Endothelial cell of umbilical vein (primary cell): Measurements from ENCODE around the gene KSR1. TPM values are rescaled to one million over a fixed set of nuclear protein-coding genes. Genes with fewer than 3 reads are reported as not detected.

Experiments
- BruUV-seq: library from RNA; stranded (reverse); fragments of 400-500 nt; replicated peaks from 2 replicates; lab custom pipeline; 2021; lab: Mats Ljungman, UMichigan
- CTCF ChIA-PET: fragments of 300-600, 350-600 bp; sonication (Branson Sonifier 250); formaldehyde crosslinking; loops from one replicate; lab custom pipeline; 2021; ENCODE audit warnings: antibody characterized with exemption, inconsistent platforms; lab: Charles Lee
- POLR2A ChIA-PET: fragments of 300-600, 350-600 bp; sonication (Branson Sonifier 250); formaldehyde crosslinking; loops from one replicate; lab custom pipeline; 2021; ENCODE audit warnings: antibody characterized with exemption, inconsistent platforms; lab: Charles Lee
- DNase-seq: peaks from one replicate; pipeline ENCODE4 v3.0.0-alpha.2; 2011; ENCODE audit warnings: low read depth, low spot score
- FAIRE-seq: peaks from 2 replicates; lab custom pipeline; 2011; peaks lifted over from hg19 to GRCh38; lab: Jason Lieb, UNC
- H2AFZ ChIP-seq: 2 replicates; pipeline ENCODE4 v1.6.0; 2012; ENCODE audit warnings: low read depth, low read length, control low read depth, inconsistent platforms
- H3K27ac ChIP-seq: 2 replicates; pipeline ENCODE4 v1.5.1; 2011; ENCODE audit warnings: low read depth, mild to moderate bottlenecking, control low read depth, low read length, moderate library complexity; ENCODE audit not compliant: insufficient read depth
- H3K27me3 ChIP-seq, 2 experiments: 2 replicates each; pipeline versions ENCODE4 v1.6.0 to v1.6.1; 2011; ENCODE audit warnings: low read length in 2 of 2, mixed read lengths in 1 of 2; ENCODE audit not compliant: control insufficient read depth in 2 of 2, insufficient read depth in 2 of 2
- H3K36me3 ChIP-seq, 2 experiments: 2 replicates in 1 of 2; 3 replicates in 1 of 2; pipeline ENCODE4 v1.5.1; 2011; ENCODE audit warnings: low read length in 2 of 2, mild to moderate bottlenecking in 1 of 2, moderate library complexity in 1 of 2; ENCODE audit not compliant: control insufficient read depth in 2 of 2, insufficient read depth in 2 of 2; ENCODE audit errors: extremely low read depth in 1 of 2
- H3K4me1 ChIP-seq: 3 replicates; pipeline ENCODE4 v1.5.1; 2011; ENCODE audit warnings: mild to moderate bottlenecking, low read length; ENCODE audit not compliant: control insufficient read depth, insufficient read depth; ENCODE audit errors: extremely low read depth
- H3K4me2 ChIP-seq: 2 replicates; pipeline ENCODE4 v1.6.1; 2011; ENCODE audit warnings: low read length, control low read depth, mixed read lengths; ENCODE audit not compliant: insufficient read depth
- H3K4me3 ChIP-seq, 3 experiments: fragments of 200-600 bp in 1 of 3; sonication (generic), shearing (Covaris generic) in 1 of 3; replicated peaks in 1 of 3; 2 replicates each; pipeline ENCODE4 v1.5.1; 2011 to 2016; ENCODE audit warnings: control low read depth in 3 of 3, low read length in 3 of 3, mild to moderate bottlenecking in 2 of 3, inconsistent platforms in 1 of 3, low read depth in 1 of 3, moderate library complexity in 1 of 3; ENCODE audit not compliant: insufficient read depth in 1 of 3
- H3K79me2 ChIP-seq: 2 replicates; pipeline ENCODE4 v1.6.0; 2012; ENCODE audit warnings: low read length, inconsistent platforms; ENCODE audit not compliant: control insufficient read depth, insufficient read depth
- H3K9ac ChIP-seq: replicated peaks from 2 replicates; pipeline ENCODE3; 2011; ENCODE audit warnings: low read length, control low read depth; ENCODE audit not compliant: insufficient read depth; ENCODE audit errors: extremely low read depth
- H3K9me1 ChIP-seq: replicated peaks from 3 replicates; pipeline ENCODE4 v1.6.0; 2011; ENCODE audit warnings: mild to moderate bottlenecking, low read length; ENCODE audit not compliant: control insufficient read depth, insufficient read depth; ENCODE audit errors: extremely low read depth
- H3K9me3 ChIP-seq: replicated peaks from 2 replicates; pipeline ENCODE4 v1.5.1; 2012; ENCODE audit warnings: low read length, inconsistent platforms; ENCODE audit not compliant: control insufficient read depth, insufficient read depth
- H4K20me1 ChIP-seq: replicated peaks from 2 replicates; pipeline ENCODE3; 2011; ENCODE audit warnings: mild to moderate bottlenecking, low read length; ENCODE audit not compliant: control insufficient read depth, insufficient read depth; ENCODE audit errors: extremely low read depth
- CTCF ChIP-seq, 2 donors: IDR thresholded peaks; 1 replicate in 1 of 2; 2 replicates in 1 of 2; pipeline ENCODE4 v1.5.1; 2011; ENCODE audit warnings: low read length in 2 of 2, mild to moderate bottlenecking in 2 of 2, moderate library complexity in 2 of 2, control low read depth in 1 of 2, inconsistent platforms in 1 of 2, low read depth in 1 of 2; ENCODE audit not compliant: insufficient read depth in 1 of 2; ENCODE audit errors: extremely low read depth in 1 of 2
- EZH2 ChIP-seq: IDR thresholded peaks from 2 replicates; pipeline ENCODE4 v1.6.1; 2012; ENCODE audit warnings: borderline replicate concordance, low read depth, mild to moderate bottlenecking, moderate library complexity, low read length, inconsistent platforms; ENCODE audit not compliant: severe bottlenecking
- FOS ChIP-seq: IDR thresholded peaks from 2 replicates; pipeline ENCODE4 v1.6.1; 2011; ENCODE audit warnings: mild to moderate bottlenecking, low read length, moderate library complexity, borderline replicate concordance; ENCODE audit not compliant: insufficient read depth
- GATA2 ChIP-seq: IDR thresholded peaks from 2 replicates; pipeline ENCODE4 v1.7.0; 2011; ENCODE audit warnings: low read depth, mild to moderate bottlenecking, moderate library complexity, mixed read lengths, low read length; ENCODE audit not compliant: insufficient read length, insufficient read depth
- JUN ChIP-seq: IDR thresholded peaks from 2 replicates; pipeline ENCODE4 v1.6.1; 2011; ENCODE audit warnings: borderline replicate concordance, low read depth; ENCODE audit not compliant: insufficient read length, insufficient read depth
- MAX ChIP-seq: IDR thresholded peaks from 2 replicates; pipeline ENCODE4 v1.6.1; 2011; ENCODE audit not compliant: insufficient read depth, insufficient read length
- MYC ChIP-seq: IDR thresholded peaks from one replicate; pipeline ENCODE4 v1.6.1; 2011; ENCODE audit warnings: mild to moderate bottlenecking, low read depth, low read length
- POLR2A ChIP-seq: IDR thresholded peaks from 2 replicates; pipeline ENCODE4 v1.6.1; 2012; ENCODE audit warnings: low read depth, mild to moderate bottlenecking, control low read depth, low read length
- POLR2AphosphoS5 ChIP-seq: IDR thresholded peaks from 2 replicates; pipeline ENCODE4 v1.6.1; 2012; ENCODE audit warnings: low read depth, mild to moderate bottlenecking, control low read depth, low read length, moderate library complexity; ENCODE audit not compliant: insufficient read depth
- dilution Hi-C: fragments of 300-500 bp; cut with MboI; formaldehyde crosslinking; loops from one replicate; pipeline ENCODE4 v1.15.0; 2019; ENCODE audit warnings: low sequenced_read_pairs; ENCODE audit not compliant: extremely low pct_ligation_motif_present
- intact Hi-C: fragments of 100-400 bp; cut with micrococcal nuclease; formaldehyde crosslinking; loops from one replicate; pipeline ENCODE4 v1.10.0; 2022
- polyA plus RNA-seq, 4 experiments: library from polyadenylated mRNA; depleted of rRNA in 3 of 4; stranded (reverse) in 3 of 4; unstranded in 1 of 4; fragments of >200 nt; gene quantifications; 2 replicates each; pipeline versions ENCODE4 v1.2.1 to v1.2.3, GENCODE V29; 2011 to 2012; ENCODE audit warnings: missing spikeins in 1 of 4
- total RNA-seq: library from RNA; stranded (reverse); gene quantifications from 2 replicates; pipeline ENCODE4 v1.2.3, GENCODE V29; 2021

Gene KSR1
- total and polyA plus RNA-seq, 2 donors (not counting 3 experiments of a cell fraction or from before 2014, with no cell fraction given): 35.4 to 80.2 TPM

GRCh38 chr17:27569884-27570577 is 113.8 kb downstream of the KSR1 start:
- intact Hi-C loops: no loop called here
- ChIA-PET POLR2A (no interaction called here), CTCF (interaction anchor here (1.5 kb wide), 1 partner anchor 30 kb away, joined by 5 read pairs; no protein-coding TSS in a partner anchor)
- no peaks in the 10 kb centered on the region for H3K36me3 ChIP-seq
- no peak overlapping the region for H3K4me3 ChIP-seq
- dilution Hi-C loops: loop anchor here (25.0 kb wide), 1 partner anchor 133 kb away; no protein-coding TSS in a partner anchor
- H3K27me3 ChIP-seq: no peaks in the 10 kb centered on the region
- BruUV-seq: no TSS peak
- H3K9me3 ChIP-seq: no peaks in the 10 kb centered on the region
- H3K79me2 ChIP-seq: peaks cover 69% of the 10 kb centered on the region
- peaks cover 20% of the 10 kb centered on the region for H3K4me1 ChIP-seq
- H3K4me2 ChIP-seq: no peak overlapping the region
- H3K9ac ChIP-seq: no peak overlapping the region
- no peak for FAIRE-seq
- no peaks in the 10 kb centered on the region for H4K20me1 ChIP-seq
- no peak overlapping the region for H2AFZ ChIP-seq
- no peak for DNase-seq
- H3K27ac ChIP-seq: no peak overlapping the region
- TF ChIP-seq MYC (no peak), MAX (no peak), POLR2A (no peak), FOS (no peak), CTCF (IDR thresholded peaks at IDR 0.05; ENCODE audit: extremely low read depth in 1 of 2, insufficient read depth in 1 of 2, low read depth in 1 of 2, low read length in 2 of 2) (no peak), POLR2AphosphoS5 (no peak), JUN (no peak), GATA2 (no peak), EZH2 (no peak)
- no peaks in the 10 kb centered on the region for H3K9me1 ChIP-seq
